ENCODE results near the gene RPS15. TPM values are rescaled to one million over a fixed set of nuclear protein-coding genes. Genes with fewer than 3 reads are reported as not detected.

RPS15 gene
- total RNA-seq, 1 donor from 2014 or later = 3,906 TPM

DNA sequence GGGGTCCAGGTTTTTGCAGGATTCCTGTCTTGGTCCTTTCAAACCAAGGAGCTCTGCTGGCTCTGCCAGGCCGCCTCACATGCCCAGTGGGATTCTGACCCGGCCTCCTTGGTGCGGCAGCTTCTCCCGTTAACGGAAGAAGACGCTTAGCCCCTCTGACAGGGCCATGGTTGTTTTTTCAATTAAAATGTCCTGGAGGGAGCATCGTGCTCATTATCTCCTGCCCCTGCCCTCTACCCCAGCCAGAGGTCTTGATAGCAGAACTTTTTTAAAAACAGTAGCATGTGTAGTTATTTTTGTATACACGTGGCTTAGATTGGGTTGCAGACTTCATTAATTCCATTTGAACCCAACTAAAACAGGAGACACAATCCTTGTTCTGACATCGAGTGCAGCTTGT, 11.5 kb upstream of the RPS15 start:
- DNase-seq (ENCODE audit: extremely low spot score in 2 of 2) = no peak
- H3K36me3 ChIP-seq = peaks cover 0 to 72% of the 10 kb centered on the region in 2 donors
- intact Hi-C loops (cut with DNase I) = no loop called here
- no peaks in the 10 kb centered on the region for H3K9me3 ChIP-seq
- H3K27ac ChIP-seq = no peak overlapping the region
- no peaks in the 10 kb centered on the region for H3K27me3 ChIP-seq
- TF ChIP-seq, protein P1, sequence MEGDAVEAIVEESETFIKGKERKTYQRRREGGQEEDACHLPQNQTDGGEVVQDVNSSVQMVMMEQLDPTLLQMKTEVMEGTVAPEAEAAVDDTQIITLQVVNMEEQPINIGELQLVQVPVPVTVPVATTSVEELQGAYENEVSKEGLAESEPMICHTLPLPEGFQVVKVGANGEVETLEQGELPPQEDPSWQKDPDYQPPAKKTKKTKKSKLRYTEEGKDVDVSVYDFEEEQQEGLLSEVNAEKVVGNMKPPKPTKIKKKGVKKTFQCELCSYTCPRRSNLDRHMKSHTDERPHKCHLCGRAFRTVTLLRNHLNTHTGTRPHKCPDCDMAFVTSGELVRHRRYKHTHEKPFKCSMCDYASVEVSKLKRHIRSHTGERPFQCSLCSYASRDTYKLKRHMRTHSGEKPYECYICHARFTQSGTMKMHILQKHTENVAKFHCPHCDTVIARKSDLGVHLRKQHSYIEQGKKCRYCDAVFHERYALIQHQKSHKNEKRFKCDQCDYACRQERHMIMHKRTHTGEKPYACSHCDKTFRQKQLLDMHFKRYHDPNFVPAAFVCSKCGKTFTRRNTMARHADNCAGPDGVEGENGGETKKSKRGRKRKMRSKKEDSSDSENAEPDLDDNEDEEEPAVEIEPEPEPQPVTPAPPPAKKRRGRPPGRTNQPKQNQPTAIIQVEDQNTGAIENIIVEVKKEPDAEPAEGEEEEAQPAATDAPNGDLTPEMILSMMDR (IDR thresholded peaks at IDR 0.05) = no peak
- no peak for TF ChIP-seq POLR2A (IDR thresholded peaks at IDR 0.05)
- no peak for TF ChIP-seq POLR2AphosphoS5 (IDR thresholded peaks at IDR 0.05; ENCODE audit: insufficient read depth in 1 of 2, low read depth in 1 of 2)
- H3K4me3 ChIP-seq = no peak overlapping the region
- H3K4me1 ChIP-seq = peaks cover 12% of the 10 kb centered on the region

DNA sequence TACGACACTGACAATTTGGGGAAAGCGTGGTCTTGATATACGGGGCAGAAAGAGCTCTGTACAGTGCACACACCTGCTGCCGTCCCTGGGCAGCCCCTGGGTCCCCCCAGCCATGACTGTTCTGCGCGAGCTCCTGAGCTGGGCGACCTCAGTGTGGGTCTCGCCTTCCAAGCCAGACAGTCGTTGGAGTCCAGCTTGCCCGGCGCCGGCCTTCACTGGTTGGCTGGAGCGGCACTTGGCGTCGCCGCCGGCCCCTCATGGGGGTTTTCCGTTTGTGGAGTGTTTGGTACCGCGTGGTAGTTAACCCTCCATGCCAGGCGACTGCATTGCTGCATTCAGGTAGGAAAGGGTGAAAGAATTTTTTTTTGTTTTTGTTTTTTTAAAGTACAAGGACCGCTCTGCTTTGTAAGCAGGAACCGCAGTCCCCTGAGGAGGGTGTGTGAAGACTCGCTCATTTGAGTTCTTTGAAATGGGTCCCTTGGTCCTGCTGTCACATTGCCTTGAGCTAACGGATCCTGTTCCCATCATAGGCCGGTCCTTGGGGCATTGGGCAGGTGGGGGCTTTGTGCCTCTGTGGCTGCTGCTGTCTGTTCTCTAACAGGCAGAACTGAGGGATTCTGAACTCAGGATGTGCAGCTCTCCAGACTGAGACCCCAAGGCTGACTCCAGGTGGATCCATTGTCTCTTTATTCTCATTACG, 10.8 kb upstream of the RPS15 start:
- no peak for DNase-seq (ENCODE audit: extremely low spot score in 2 of 2)
- no peak overlapping the region for H3K4me3 ChIP-seq
- H3K27me3 ChIP-seq = no peaks in the 10 kb centered on the region
- no peaks in the 10 kb centered on the region for H3K9me3 ChIP-seq
- intact Hi-C loops (cut with DNase I) = no loop called here
- TF ChIP-seq POLR2A (IDR thresholded peaks at IDR 0.05) = no peak
- TF ChIP-seq, protein P1 (IDR thresholded peaks at IDR 0.05) = no peak
- TF ChIP-seq POLR2AphosphoS5 (IDR thresholded peaks at IDR 0.05; ENCODE audit: insufficient read depth in 1 of 2, low read depth in 1 of 2) = no peak
- H3K4me1 ChIP-seq = peaks cover 12% of the 10 kb centered on the region
- H3K36me3 ChIP-seq = peaks cover 0 to 72% of the 10 kb centered on the region in 2 donors
- no peak overlapping the region for H3K27ac ChIP-seq

DNA sequence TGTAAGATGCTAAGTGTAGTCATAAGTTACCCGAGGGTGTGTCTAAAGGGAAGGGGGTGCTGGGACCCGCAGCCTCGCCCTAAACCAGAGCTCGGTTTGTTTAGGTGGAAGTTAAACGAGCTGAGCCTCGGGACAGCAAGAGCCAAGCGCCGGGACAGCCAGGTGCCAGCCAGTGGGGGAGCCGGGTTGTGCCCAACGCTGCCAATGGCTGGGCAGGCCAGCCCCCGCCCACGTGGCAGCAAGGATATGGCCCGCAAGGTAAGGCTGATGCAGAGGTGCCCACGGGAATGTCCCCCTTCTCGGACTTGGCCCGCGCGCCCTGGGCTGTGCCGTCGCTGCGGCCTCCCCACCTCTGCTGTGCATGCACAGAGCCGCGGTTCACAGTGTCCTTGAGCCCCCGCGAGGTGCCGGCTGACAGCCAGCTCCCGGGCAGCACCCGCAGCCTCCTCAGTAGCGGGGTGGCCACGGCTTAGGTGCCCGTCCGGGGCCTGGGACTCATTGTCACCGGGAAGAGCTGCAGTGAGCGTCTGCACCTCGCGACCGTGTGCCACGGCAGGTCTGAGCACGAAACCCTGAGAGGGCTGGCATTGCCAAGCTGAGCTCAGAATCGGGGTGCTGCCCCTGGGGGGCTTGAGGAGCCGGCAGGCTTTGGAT, 9.3 kb upstream of the RPS15 start:
- Histone ChIP-seq H3K4me3 (no peak overlapping the region), H3K36me3 (peaks cover 0 to 72% of the 10 kb centered on the region in 2 donors), H3K9me3 (no peaks in the 10 kb centered on the region), H3K27ac (no peak overlapping the region), H3K27me3 (no peaks in the 10 kb centered on the region), H3K4me1 (peaks cover 12% of the 10 kb centered on the region)
- DNase-seq (ENCODE audit: extremely low spot score in 2 of 2) = no peak
- TF ChIP-seq, protein P1 (IDR thresholded peaks at IDR 0.05) = no peak
- TF ChIP-seq POLR2A (IDR thresholded peaks at IDR 0.05) (no peak), POLR2AphosphoS5 (IDR thresholded peaks at IDR 0.05; ENCODE audit: insufficient read depth in 1 of 2, low read depth in 1 of 2) (no peak)
- intact Hi-C loops (cut with DNase I) = no loop called here

GRCh38 chr19:1429750-1430149, 8.4 kb upstream of the RPS15 start:
- H3K27ac ChIP-seq = no peak overlapping the region
- no peak overlapping the region for H3K4me3 ChIP-seq
- TF ChIP-seq POLR2A (IDR thresholded peaks at IDR 0.05) (no peak), POLR2AphosphoS5 (IDR thresholded peaks at IDR 0.05; ENCODE audit: insufficient read depth in 1 of 2, low read depth in 1 of 2) (no peak)
- TF ChIP-seq, protein P1 (IDR thresholded peaks at IDR 0.05) = no peak
- H3K27me3 ChIP-seq = no peaks in the 10 kb centered on the region
- H3K4me1 ChIP-seq = peaks cover 7% of the 10 kb centered on the region
- peaks cover 0 to 78% of the 10 kb centered on the region in 2 donors for H3K36me3 ChIP-seq
- H3K9me3 ChIP-seq = no peaks in the 10 kb centered on the region
- no peak for DNase-seq (ENCODE audit: extremely low spot score in 2 of 2)
- intact Hi-C loops (cut with DNase I) = no loop called here

GRCh38 chr19:1430246-1430645, 8.0 kb upstream of the RPS15 start:
- TF ChIP-seq POLR2A (IDR thresholded peaks at IDR 0.05) (no peak), POLR2AphosphoS5 (IDR thresholded peaks at IDR 0.05; ENCODE audit: insufficient read depth in 1 of 2, low read depth in 1 of 2) (no peak)
- TF ChIP-seq, protein P1 (IDR thresholded peaks at IDR 0.05) = no peak

More at GRCh38 chr19:1430246-1430645, 8.0 kb upstream of the RPS15 start:
- Histone ChIP-seq H3K36me3 (peaks cover 0 to 82% of the 10 kb centered on the region in 2 donors), H3K4me1 (peaks cover 5% of the 10 kb centered on the region), H3K9me3 (no peaks in the 10 kb centered on the region), H3K27ac (no peak overlapping the region), H3K27me3 (no peaks in the 10 kb centered on the region), H3K4me3 (no peak overlapping the region)
- no peak for DNase-seq (ENCODE audit: extremely low spot score in 2 of 2)
- intact Hi-C loops (cut with DNase I) = no loop called here
